SU-DHL-6 (cell line): ENCODE results near the gene EML6.

Experiments
- CTCF ChIP-seq: fragments of 200-600 bp; sonication (generic); IDR thresholded peaks from one replicate; pipeline ENCODE4 v1.5.1; 2017; ENCODE audit warnings: antibody characterized with exemption, mild to moderate bottlenecking, low read length, moderate library complexity; ENCODE audit not compliant: insufficient read depth, poor library complexity, severe bottlenecking
- EZH2phosphoT487 ChIP-seq: fragments of 200-600 bp; sonication (generic), shearing (Covaris generic); conservative IDR thresholded peaks from 2 replicates; pipeline ENCODE4 v1.6.1; 2018; ENCODE audit warnings: mild to moderate bottlenecking, antibody characterized with exemption, low read length, moderate library complexity, mixed read lengths

GRCh38 chr2:54706622-54707021 is 16.8 kb upstream of the EML6 start:
- no peak for TF ChIP-seq CTCF
- TF ChIP-seq EZH2phosphoT487: no peak
